Measurements from ENCODE around the gene SPTBN1.

SPTBN1 gene

GRCh38 chr2:54556621-54557121 is 100.5 kb downstream of the SPTBN1 start:
- DNase-seq (ENCODE audit: low spot score): no peak

- DNase-seq (ENCODE audit: low spot score): no peak
These were observed 101.1 kb downstream of the SPTBN1 start for GRCh38 chr2:54557211-54557600.

- peak; percentile 65 for DNase-seq (ENCODE audit: low spot score)
These were observed 101.6 kb downstream of the SPTBN1 start for GRCh38 chr2:54557601-54558187.

- peak; percentile 48 for DNase-seq (ENCODE audit: low spot score)
These were observed 102.3 kb downstream of the SPTBN1 start for GRCh38 chr2:54558188-54559005.

GRCh38 chr2:54559006-54559445 is 102.9 kb downstream of the SPTBN1 start:
- DNase-seq (ENCODE audit: low spot score): peak; percentile 36

GRCh38 chr2:54559593-54560145 is 103.5 kb downstream of the SPTBN1 start:
- peak; percentile 39 for DNase-seq (ENCODE audit: low spot score)

GRCh38 chr2:54560146-54560881 is 104.2 kb downstream of the SPTBN1 start:
- peak; percentile 53 for DNase-seq (ENCODE audit: low spot score)

- DNase-seq (ENCODE audit: low spot score): no peak
These were observed 104.9 kb downstream of the SPTBN1 start for GRCh38 chr2:54561010-54561409.

GRCh38 chr2:54564439-54564838 is 108.3 kb downstream of the SPTBN1 start:
- no peak for DNase-seq (ENCODE audit: low spot score)

- no peak for DNase-seq (ENCODE audit: low spot score)
These were observed 109.4 kb downstream of the SPTBN1 start for GRCh38 chr2:54565551-54565950.

GRCh38 chr2:54566896-54567295 is 110.8 kb downstream of the SPTBN1 start:
- no peak for DNase-seq (ENCODE audit: low spot score)

GRCh38 chr2:54568876-54569321 is 112.8 kb downstream of the SPTBN1 start:
- no peak for DNase-seq (ENCODE audit: low spot score)

- DNase-seq (ENCODE audit: low spot score): no peak
These were observed 113.7 kb downstream of the SPTBN1 start for GRCh38 chr2:54569745-54570301.

- no peak for DNase-seq (ENCODE audit: low spot score)
These were observed 114.3 kb downstream of the SPTBN1 start for GRCh38 chr2:54570321-54570855.

- peak; percentile 82 for DNase-seq (ENCODE audit: low spot score)
These were observed 115.0 kb downstream of the SPTBN1 start for GRCh38 chr2:54570925-54571694.

GRCh38 chr2:54572262-54572635 is 116.1 kb downstream of the SPTBN1 start:
- DNase-seq (ENCODE audit: low spot score): no peak

- DNase-seq (ENCODE audit: low spot score): no peak
These were observed 116.8 kb downstream of the SPTBN1 start for GRCh38 chr2:54572636-54573536.

- DNase-seq (ENCODE audit: low spot score): no peak
These were observed 117.4 kb downstream of the SPTBN1 start for GRCh38 chr2:54573537-54573919.

GRCh38 chr2:54574107-54574859 is 118.2 kb downstream of the SPTBN1 start:
- no peak for DNase-seq (ENCODE audit: low spot score)

All from germinal center (tissue), 1 donor.